SKM-1 treated with dmso at 0.1 percent for 144 hours (cell line): ENCODE measurements around the gene DISP3.

Experiments used
- DNase-seq: peaks from one replicate; lab custom pipeline; 2025; ENCODE audit not compliant: unreplicated experiment; lab: John Stamatoyannopoulos, UW

The DISP3 gene

DNA sequence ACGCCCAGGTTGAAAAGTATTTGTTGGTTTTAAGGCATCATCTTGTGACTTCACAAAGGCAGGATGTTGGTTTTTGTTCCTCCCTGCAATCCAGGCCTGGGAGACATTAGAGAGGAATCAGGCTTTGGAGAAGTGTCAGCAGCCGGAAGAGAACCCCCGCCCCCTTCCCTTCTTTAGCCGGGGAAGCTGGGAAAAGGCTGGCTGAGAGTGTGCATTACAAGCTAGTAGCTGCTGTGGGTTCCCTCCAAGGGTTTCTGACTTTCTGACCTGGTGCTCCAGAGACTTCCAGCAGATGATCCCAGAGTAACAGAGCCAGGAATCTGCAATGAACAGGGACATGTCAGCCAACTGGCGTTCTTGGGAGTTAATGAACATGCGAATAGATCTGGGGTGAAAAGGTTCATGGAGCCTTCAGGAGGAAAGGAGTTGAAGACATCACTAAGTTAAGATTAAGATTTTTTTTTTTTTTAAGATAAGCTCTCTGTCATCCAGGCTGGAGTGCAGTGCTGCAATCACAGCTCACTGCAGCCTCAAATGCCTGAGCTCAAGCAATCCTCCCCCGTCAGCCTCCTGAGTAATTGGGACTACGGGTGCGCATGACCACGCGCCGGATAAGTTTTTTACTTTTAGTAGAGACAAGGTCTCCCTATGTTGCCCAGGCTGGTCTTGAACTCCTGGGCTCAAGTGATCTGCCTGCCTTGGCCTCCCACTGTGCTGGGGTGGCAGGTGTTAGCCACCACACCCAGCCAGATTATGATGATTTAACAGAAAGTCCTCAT lies 7.5 kb downstream of the DISP3 start:
- DNase-seq, result no peak

DNA sequence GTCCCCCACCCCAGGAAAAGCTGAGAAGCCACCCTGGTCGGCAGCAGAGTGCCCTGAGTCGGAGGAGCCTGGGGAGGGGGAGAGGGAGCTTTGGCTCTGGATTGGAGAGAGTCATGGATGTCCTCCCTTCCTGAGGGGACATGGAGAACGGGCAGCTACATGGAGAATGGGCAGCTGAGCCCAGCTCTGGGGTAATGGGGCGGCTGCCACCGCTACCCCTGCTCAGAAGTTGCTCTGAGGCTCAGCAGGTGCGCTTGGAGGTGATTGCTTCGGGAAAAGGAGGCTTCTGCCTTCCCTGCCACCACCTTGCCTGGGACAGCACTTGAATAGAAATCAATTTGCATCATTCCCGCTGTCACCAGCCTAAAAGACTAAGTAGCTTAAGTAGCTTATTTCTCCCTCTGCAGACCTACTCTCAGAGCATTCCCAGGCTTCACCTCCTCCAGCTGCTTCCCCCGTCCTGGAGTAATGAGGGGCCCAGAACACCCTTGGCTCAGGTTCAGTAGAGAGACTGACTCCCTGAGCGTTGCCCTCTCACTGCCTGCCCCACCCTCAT lies 8.3 kb downstream of the DISP3 start:
- no peak for DNase-seq

DNA sequence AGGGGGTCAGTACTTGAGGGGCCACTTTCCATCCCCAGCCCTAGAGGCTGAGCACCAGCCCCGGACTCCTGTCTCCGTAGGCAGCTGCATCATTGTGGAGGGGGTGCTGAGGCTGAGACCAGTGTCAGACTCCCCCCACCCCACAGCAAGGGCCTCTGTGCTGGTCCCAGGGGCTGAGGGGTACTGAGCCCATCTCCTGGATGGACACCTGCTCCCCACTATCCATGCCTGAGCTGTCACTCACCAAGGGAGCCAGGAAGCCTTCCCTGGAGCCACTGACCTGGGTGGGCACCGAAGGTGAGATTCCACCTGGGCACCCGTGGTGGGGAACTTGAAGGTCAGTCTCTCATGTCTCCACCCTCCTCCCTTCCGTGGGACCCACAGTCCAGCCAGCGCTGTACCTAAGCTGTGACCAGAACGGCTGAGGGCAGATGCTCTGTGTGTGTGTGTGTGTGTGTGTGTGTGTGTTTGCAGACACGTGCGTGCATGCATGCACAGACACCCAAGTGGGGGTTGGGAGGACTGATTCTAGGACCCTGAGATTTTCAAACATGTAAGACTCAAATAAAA lies 9.3 kb downstream of the DISP3 start:
- no peak for DNase-seq

DNA sequence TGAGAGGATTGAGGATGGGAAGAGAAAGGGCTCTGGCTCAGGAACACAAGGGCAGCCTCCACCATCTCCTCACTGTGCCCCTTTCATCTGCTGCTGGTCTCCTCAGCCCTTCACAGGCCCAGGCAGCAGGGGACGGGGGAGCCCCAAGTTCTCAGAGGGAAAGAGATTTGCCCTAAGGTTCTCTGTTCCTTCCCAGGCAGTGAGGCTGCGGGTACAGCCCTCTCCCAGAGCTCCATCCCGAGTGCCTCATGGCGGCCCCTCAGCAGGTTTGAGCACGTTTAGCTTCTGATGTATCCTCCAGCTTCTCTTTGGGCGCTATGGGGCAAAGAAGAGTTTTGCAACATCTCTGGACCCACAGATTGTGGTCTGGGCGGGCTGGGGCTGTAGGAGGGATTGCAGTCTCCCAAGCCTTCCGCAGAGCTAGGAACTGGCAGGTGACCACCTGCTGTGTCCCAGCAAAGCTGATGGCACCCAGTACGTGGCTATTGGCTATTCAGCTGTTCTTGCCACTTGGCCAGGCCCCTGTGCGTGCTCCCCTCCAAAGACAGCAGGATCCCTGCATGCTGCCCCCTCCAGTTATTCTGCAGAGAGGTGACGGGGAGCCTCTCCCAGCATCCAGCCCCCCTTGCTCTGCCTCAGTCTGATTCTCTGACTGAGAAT lies 10.1 kb downstream of the DISP3 start:
- no peak for DNase-seq

DNA sequence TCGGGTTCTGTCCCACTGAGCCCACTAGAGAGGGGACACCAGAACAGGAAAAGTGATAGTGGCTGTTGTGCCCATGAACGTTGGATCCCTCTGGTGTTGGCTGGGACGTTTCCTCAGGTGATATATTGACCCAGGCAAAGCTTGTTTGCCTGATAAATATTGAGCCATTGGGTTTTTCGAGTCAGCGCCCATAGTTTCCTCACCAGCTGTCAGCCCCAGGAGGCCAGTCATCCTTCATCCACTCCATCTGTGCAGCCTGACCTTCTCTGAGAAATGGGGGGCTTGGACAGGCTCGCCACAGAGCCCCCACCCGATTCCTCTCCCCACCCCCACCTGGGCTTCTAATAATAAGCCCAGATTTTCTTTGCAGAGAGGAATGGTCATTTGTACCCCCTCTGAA lies 13.3 kb downstream of the DISP3 start:
- no peak for DNase-seq

DNA sequence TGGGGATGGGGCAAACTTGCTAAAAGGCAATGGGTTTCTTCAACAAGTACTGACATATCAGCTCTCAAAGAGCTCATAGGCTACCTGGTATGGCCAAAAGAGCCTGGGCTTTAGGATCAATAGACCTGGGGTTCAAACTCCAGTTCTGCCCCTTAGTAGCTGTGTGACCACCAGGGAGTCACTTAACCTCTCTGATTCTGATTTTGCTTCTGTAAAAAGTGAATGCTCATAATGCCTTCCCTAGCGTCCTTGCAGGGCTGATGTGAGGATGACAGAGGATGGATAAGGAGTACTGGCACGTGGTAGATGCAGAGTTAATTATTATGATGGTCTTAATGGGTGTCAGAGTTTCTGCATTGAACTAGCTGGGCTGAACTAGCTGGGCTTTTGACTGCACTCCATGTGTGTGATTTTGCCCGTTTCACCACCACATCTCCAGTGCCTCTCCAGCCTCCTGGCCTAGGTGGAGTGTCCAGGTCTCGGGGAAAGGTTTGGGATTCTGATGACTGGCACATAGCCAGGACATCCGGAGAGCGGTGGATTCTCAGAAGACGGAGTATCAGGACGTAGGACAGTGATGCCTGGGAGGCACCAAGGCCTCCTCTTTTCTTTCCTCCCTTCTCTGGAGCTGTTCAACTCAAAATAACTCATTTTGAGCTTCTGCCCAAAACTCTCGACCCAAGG lies 15.2 kb downstream of the DISP3 start:
- DNase-seq, result no peak

DNA sequence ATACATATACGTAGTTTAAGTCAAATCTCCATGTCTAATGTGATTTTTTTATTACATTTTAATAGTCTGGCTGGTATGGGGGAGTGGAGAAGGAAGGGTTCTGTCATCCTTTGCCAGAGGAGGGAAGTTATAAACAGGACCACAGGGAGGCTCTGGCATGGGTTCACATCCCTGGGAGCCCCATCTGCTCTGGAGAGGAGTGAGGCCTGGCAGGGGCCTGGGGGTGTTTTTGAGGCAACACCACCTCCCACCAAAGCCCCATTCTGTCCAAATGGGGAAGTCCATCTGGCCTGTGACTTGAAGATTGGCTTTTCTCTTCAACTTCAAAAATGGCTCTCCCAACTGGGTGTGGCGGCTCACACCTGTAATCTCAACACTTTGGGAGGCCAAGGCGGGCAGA lies 15.8 kb downstream of the DISP3 start:
- DNase-seq, result no peak

DNA sequence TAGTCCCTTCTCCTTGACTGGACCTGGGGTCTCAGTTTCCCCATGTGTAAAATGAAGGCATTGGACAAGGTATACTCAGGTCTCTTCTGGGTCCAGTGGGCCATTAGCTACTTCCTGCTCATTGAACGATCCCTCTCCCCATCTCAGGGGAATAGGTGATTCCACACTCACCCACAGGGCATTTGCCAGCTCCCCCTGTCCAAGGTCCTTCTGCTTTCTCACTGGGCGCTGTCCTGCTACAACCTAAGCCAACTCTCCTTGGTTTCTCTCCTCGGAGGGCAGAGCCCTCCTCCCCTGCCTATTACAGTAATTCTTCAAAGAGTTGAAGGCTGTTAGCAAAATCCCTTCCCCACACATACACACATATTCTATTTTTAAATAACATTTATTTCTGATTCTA lies 16.6 kb downstream of the DISP3 start:
- no peak for DNase-seq

DNA sequence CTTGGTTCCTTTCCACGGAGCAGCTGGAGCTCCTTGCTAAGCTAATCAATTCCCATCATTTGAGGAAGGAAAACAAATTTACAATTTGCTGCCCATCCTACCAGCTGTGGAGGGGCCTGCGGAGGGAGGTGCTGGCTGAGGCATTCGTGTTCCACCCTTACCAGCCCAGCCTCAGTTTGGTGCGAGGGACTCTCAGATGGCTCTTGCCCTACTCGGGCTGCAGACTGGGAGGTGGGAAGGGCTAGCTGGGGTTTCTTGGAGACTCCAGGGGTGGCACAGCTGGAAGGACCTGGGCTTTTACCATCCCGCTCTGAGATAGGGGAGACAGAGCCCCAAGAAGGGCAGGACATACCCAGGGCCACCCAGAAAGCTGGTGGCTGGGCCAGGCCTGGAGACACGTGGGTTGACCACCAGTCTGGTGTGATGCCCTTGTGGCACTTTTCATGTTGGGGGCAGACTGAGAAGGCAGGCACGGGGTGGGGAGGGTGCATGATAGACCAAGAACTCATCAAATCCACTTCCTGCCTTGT lies 17.7 kb downstream of the DISP3 start:
- no peak for DNase-seq

DNA sequence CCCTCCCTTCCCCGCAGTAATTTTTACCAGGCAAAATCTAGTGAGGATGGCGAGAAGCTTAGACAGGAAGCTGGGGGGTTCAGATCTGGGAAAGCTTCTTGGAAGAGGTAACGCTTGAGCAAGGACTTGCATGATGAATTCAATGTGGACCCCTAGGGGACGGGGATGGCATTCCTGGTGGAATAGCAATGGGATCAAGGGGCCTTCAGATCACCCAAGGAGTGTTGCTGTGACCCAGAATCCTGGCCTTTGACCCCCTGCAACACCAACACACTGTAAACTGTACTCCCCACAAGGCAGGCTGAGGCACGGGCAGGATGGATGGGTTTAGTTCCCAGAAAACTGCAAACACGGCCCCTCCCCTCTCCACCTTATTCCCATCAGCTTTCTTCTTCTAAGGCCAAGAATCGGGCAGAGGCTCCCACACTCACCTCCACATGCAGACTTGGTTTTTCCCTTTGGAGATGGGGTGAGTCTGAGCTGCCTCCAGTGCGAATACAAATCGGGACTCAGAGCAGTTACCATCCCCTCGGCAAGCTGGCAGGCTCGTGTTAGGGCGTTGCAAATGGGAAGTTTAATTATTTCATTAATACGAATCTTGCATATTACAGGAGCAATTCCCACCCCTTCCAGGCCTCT lies 20.1 kb downstream of the DISP3 start:
- DNase-seq, result no peak

DNA sequence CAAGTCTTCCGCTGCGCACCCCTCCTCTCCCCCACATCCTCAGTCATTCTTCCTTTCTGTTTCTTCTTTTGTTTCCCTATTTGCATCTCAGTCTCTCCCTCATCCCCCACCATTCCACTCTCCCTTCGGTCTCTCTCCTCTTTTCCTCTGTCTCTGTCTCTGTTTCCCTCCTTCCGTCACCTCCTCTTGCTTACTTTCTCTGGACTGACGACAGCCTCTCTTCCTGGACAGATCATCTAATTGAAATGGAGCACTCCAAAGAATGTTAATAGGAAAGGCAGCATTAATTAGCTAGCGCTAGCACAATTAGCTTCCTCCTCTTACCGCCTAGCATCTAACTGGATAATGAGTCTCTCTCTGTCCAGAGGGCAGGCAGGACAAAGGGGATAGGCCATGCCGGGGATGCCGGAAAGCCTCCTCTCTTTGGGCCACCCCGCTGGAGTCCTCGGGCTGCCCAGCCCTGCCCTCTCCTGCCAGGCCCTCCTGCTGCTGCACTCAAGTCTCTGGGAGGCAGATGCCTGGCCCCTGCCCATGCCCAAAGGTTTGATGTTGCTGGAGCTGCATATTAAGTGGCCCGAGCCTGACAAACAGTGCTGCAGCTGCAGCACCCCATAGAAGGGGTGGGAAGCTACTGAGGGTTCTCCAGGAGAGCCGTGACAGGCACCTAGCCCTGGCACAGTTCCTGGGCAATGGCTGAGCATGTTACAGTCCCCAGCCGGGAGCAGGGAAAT lies 20.8 kb downstream of the DISP3 start:
- no peak for DNase-seq

DNA sequence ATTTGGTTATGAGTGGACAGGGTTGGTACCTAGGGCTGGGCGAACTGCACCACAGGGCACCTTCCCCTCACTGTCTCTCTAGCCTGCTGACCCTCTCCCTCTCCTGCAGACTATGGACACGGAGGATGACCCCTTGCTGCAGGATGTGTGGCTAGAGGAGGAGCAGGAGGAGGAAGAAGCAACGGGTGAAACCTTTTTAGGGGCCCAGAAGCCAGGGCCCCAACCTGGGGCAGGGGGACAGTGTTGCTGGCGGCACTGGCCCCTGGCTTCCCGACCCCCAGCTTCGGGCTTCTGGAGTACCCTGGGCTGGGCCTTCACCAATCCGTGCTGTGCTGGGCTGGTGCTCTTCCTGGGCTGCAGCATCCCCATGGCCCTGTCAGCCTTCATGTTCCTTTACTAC lies 21.9 kb downstream of the DISP3 start:
- no peak for DNase-seq

DNA sequence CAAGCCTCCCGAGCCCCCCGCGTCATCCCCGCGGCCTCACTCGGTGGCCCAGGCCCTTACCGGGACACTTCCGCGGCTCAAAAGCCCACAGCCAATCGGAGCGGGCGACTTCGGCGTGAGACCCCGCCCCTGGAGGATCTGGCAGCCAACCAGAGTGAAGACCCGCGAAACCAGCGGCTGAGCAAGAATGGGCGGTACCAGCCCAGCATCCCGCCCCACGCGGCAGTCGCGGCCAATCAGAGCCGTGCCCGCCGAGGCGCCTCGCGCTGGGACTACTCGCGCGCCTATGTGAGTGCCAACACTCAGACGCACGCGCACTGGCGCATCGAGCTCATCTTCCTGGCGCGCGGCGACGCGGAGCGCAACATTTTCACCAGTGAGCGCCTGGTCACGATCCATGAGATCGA lies 22.5 kb downstream of the DISP3 start:
- no peak for DNase-seq

DNA sequence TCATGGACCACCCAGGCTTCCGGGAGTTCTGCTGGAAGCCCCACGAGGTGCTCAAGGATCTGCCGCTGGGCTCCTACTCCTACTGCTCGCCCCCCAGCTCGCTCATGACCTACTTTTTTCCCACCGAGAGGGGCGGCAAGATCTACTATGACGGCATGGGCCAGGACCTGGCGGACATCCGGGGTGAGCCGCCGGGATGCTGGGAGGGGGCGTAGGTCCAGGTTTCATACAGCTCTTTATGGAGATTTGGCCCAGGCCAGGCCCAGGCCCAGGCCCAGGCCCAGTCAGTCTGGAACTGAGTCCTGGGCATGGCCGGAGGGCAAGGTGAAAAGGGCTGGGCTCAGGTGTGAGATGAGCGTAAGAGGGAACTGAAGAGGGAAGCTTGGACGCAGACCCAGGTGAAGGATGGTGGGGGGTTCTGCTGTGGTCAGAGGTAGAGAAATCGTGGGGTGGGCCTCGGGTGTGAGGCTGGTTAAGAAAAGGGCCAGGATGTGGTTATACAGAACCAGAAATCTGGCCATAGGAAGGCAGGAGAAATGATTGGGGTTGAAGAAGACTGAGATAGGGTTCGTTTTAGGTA lies 23.0 kb downstream of the DISP3 start:
- DNase-seq, result no peak

DNA sequence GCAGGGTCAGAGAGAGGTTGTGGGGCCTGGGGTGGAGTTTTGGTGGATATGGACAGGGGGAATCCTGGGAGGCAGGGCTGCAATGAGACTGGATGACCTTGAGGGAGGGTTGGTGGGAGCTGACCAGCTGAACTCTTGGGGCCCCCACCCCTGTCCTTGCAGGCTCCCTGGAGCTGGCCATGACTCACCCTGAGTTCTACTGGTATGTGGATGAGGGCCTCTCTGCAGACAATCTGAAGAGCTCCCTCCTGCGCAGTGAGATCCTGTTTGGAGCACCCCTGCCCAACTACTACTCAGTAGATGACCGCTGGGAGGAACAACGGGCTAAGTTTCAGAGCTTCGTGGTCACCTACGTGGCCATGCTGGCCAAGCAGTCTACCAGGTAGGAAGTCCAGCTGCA lies 23.6 kb downstream of the DISP3 start:
- no peak for DNase-seq

DNA sequence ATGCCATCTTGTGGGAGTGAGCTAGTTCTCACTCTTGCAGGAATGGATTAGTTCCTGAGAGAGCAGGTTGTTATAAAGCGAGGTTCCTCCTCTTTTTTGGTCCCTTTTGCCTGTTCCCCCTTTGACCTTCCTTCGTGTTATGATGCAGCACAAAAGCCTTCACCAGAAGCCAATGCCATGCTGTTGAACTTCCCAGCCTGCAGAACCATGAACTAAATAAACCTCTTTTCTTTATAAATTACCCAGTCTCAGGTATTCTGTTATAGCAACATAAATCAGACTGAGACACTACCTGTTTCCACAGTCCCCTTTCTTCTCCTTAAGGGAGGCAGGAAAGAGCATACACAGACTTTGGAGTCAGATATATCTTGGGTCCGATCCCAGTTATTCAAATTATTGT lies 25.6 kb downstream of the DISP3 start:
- DNase-seq, result no peak

DNA sequence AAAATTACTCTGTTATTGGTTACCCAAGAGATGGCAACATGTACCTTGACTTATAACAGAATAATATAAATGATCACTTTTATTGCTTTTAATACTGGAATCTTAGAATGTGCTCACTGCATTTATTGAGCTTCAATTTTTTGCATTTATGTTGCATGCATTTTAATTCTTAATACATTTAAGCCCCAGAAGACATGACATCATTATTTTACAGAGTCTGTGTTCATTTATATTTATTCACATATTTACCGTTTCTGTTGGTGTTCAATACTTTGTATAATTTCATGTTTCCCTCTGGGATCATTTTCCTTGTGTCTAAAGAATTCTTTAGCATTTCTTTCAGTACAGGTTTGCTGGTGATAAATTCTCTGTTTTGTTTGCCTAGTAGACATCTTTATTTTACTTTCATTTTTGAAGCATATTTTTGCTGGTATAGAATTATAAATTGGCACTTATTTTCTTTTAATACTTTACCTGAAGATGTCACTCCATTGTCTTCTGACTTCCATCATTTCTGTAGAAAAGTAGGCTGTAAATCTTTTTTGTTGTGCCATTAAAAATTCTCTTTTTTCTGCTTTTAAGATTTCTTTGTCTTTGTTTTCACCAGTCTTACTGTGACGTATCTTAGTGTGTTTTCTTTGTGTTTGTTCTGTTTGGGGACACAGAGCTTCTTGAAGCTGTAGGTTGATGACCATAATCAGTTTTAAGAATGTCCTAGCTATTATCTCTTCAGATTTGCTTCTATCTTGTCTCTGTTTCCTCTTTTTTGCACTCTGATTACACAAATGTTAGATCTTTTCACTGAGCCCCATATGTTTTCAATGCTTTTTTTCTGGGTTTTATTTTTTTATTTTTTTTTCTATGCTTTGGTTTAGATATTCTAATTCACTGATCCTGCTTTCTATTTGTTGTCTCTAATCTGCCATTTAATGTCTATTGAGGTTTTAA lies 26.9 kb downstream of the DISP3 start:
- no peak for DNase-seq

DNA sequence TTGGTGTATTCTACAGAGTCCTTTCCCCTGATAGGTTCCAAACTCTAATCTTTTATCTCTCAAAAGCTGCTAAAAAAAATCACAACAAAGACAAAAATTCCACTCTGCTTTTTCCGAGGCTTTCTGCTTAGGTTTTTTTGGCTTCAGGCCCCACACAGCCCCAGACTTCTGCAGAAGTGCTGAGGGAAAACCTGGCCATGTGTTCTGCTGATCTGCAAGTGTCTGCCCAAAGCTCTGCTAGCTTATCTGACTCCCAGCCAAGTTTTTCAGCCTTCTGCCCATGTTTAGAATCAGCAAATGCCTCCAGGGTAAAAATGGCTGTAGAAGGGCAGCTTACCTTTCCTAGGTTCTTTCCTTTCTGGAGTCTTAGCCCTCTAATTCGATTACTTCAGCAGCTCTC lies 28.4 kb downstream of the DISP3 start:
- DNase-seq, result no peak

DNA sequence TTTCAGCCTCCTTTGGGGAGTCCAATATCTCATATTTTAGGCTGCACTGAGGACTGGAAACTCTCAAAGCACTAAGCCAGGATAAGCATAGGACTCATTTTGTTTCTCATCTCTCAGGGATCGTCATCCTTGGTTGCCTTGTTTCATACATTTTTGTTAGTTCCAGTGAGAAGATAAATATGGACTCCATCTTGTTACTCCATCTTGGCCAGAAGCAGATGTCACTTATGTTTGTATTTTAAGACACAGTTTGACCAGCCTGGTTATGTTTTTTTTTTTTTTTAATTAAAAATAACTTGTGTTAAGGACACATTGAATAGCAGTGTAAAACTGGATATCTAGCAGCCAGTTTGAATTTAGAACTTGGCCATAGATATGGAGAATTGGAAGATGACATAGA lies 34.7 kb downstream of the DISP3 start:
- no peak for DNase-seq
